Memory B cell (primary cell): ENCODE data around the gene EFCC1.

Experiments used
- ATAC-seq: fragments of 150-1000 bp; cut with Tn5 transposase; 2 replicates; pipeline ENCODE4 v1.10.0; 2021; ENCODE audit warnings: low read depth, mild to moderate bottlenecking, moderate library complexity
- DNase-seq, 2 donors: peaks; one replicate each; pipeline ENCODE4 v3.0.0; 2022; ENCODE audit warnings: low spot score in 2 of 2
- H3K27ac Mint-ChIP-seq: one replicate; pipeline ENCODE4 v1.8.0; 2022; ENCODE audit warnings: mild to moderate bottlenecking, moderate library complexity, mixed read lengths
- H3K27me3 Mint-ChIP-seq: one replicate; pipeline ENCODE4 v1.8.0; 2022; ENCODE audit warnings: mixed read lengths
- H3K36me3 Mint-ChIP-seq: one replicate; pipeline ENCODE4 v1.8.0; 2022; ENCODE audit warnings: mild to moderate bottlenecking, mixed read lengths
- H3K4me1 Mint-ChIP-seq: one replicate; pipeline ENCODE4 v1.8.0; 2022; ENCODE audit warnings: mixed read lengths
- H3K4me3 Mint-ChIP-seq: one replicate; pipeline ENCODE4 v1.8.0; 2022; ENCODE audit warnings: mild to moderate bottlenecking, moderate library complexity, mixed read lengths
- H3K9me3 Mint-ChIP-seq: one replicate; pipeline ENCODE4 v1.8.0; 2022; ENCODE audit warnings: mixed read lengths

EFCC1 gene, protein sequence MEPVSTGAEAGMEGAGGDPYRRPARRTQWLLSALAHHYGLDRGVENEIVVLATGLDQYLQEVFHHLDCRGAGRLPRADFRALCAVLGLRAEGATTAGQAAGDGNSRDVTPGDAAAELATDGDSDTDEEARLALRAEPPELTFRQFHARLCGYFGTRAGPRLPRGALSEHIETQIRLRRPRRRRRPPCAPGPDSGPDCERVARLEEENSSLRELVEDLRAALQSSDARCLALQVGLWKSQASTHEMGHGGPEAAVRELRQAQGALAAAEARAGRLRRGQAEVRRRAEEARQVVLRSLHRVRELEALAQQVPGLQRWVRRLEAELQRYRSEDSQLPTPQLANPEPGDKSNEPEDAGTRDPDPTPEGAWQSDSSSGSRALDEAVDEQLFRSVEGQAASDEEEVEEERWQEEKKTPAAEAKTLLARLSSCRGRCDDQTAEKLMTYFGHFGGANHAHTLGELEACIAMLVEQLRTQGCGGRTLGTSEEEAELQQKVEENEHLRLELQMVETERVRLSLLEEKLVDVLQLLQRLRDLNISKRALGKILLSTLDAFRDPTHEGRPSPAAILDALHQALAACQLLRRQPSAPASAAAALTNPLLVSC

DNA sequence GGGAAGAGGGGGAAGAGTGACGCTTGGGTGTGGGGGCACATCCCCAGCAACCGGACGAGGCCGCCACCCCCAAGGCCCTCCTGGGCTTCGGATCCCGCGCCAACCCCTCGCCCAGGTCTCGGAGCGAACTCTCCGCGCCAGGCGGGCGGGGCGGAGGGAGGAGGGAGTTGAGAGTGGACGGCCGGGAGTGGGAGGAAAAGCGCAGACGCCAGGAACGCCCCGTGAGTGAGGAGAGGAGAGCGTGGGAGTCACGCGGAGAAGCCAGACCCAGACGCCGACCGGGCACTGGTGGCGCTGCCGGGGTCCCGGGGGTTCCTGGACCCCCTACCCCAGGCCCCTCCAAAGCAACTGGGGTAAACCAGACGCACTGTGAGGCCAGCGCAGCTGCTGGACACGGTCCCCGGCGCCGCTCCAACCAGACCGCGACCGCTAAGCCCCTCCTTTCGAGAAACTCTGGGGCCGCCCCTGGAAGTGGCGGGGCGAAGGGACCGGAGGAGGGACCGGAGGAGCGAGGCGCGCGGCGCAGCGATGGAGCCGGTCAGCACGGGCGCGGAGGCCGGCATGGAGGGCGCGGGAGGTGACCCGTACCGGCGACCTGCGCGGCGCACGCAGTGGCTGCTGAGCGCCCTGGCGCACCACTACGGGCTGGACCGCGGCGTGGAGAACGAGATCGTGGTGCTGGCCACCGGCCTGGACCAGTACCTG lies at the start of gene EFCC1:
Gene EFCC1, plus strand, starts transcription at position 204 of the 705 bp plus-strand sequence. Its CDS starts 325 bp downstream, at position 529.
- Mint-ChIP-seq H3K27ac (no peak within 1 kb of the TSS), H3K36me3 (no peaks in the 10 kb centered on the region), H3K4me3 (peak within 1 kb of the TSS; percentile 54), H3K4me1 (peaks cover 23% of the 10 kb centered on the region), H3K27me3 (peaks cover 38% of the 10 kb centered on the region), H3K9me3 (no peaks in the 10 kb centered on the region)
- DNase-seq, result no peak
- ATAC-seq, result no peak

DNA sequence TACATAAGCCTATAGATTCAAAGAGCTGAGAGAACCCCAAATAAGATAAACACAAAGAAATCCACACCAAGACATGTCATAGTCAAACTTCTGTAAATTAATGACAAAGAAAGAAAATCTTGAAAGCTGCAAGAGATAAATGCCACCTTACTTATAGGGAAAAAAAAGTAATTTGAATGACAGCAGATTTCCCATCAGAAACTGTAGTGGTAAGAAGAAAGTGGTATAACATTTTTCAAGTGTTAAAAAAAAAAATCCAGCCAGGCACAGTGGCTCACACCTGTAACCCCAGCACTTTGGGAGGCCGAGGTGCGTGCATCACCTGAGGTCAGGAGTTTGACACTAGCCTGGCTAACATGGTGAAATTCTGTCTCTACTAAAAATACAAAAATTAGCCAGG lies 44.7 kb upstream of the EFCC1 start:
- no peak overlapping the region for H3K4me3 Mint-ChIP-seq
- H3K27ac Mint-ChIP-seq, result no peak overlapping the region
- ATAC-seq (no peak), DNase-seq (no peak)
- H3K9me3 Mint-ChIP-seq, result peaks cover 1% of the 10 kb centered on the region
- H3K27me3 Mint-ChIP-seq, result peaks cover 8% of the 10 kb centered on the region
- H3K4me1 Mint-ChIP-seq, result no peaks in the 10 kb centered on the region
- peaks cover 2% of the 10 kb centered on the region for H3K36me3 Mint-ChIP-seq

DNA sequence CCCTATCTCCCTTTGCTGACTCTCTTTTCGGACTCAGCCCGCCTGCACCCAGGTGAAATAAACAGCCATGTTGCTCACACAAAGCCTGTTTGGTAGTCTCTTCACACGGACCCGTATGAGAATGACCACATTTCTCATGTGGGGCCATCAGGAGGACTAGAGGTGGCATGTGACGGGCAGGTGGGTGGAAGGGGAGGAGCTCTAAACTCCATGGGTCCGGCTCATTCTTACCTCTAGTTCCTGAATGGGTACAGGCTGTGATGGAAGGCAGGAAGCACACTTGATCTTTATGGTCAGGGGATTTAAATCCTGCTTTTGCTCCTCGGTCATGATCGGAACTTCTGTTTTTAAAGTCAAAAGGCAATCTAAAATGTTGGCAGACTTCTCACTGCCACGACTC lies 35.8 kb upstream of the EFCC1 start:
- DNase-seq, result no peak
- no peak overlapping the region for H3K4me3 Mint-ChIP-seq
- H3K9me3 Mint-ChIP-seq, result no peaks in the 10 kb centered on the region
- H3K27me3 Mint-ChIP-seq, result peaks cover 6% of the 10 kb centered on the region
- H3K36me3 Mint-ChIP-seq, result no peaks in the 10 kb centered on the region
- H3K4me1 Mint-ChIP-seq, result peaks cover 3% of the 10 kb centered on the region
- no peak overlapping the region for H3K27ac Mint-ChIP-seq
- no peak for ATAC-seq

DNA sequence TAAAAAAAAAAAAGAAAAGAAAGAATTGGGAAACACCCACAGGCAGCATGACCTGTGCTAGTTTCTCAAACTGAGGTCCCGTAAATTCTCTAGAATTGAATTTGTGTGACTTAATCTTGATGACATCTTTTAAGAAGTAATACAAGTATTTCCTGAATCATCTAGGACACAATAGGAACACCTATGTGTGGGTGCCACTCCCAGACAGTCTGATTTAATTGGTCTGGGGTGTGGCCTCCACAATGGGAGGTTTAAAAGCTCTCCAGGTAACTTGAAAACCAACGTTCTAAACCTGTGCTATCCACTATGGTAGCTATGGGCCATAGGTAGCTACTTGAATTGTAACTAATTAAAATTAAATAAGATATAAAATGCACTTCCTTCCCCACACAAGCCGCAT lies 35.3 kb upstream of the EFCC1 start:
- no peaks in the 10 kb centered on the region for H3K36me3 Mint-ChIP-seq
- H3K27me3 Mint-ChIP-seq, result peaks cover 4% of the 10 kb centered on the region
- H3K27ac Mint-ChIP-seq, result no peak overlapping the region
- ATAC-seq (no peak), DNase-seq (no peak)
- H3K4me3 Mint-ChIP-seq, result no peak overlapping the region
- peaks cover 3% of the 10 kb centered on the region for H3K4me1 Mint-ChIP-seq
- H3K9me3 Mint-ChIP-seq, result no peaks in the 10 kb centered on the region

DNA sequence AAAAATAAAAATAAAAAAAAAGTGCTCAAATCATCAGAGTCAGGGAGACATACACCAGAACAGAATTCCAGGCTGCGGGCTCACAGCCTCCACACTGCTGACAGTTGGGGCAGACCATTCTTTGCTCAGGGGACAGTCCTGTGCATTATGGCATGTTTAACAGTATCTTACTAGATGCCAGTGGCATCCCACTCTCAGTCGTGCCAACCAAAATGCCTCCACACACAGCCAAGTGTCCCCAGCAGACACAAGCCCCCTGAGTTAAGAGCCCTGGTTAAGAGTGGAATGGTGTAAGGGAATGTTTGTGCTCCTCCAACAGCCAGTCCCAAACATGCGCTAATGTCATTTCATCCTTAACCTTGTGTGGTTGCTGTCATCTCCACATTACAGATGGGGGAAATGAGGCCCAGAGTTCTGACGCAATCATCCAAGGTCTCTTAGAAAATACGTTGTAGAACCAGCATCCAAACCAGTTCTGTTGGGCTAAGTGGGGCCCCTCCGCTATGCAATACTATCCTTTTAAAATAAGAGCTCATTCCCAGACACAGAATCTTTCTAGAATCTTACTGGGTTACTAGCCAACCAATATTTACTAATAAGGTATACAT lies 33.3 kb upstream of the EFCC1 start:
- Mint-ChIP-seq H3K27ac (no peak overlapping the region), H3K4me1 (peaks cover 3% of the 10 kb centered on the region), H3K36me3 (no peaks in the 10 kb centered on the region), H3K4me3 (no peak overlapping the region), H3K27me3 (peaks cover 3% of the 10 kb centered on the region), H3K9me3 (no peaks in the 10 kb centered on the region)
- DNase-seq, result no peak
- no peak for ATAC-seq

DNA sequence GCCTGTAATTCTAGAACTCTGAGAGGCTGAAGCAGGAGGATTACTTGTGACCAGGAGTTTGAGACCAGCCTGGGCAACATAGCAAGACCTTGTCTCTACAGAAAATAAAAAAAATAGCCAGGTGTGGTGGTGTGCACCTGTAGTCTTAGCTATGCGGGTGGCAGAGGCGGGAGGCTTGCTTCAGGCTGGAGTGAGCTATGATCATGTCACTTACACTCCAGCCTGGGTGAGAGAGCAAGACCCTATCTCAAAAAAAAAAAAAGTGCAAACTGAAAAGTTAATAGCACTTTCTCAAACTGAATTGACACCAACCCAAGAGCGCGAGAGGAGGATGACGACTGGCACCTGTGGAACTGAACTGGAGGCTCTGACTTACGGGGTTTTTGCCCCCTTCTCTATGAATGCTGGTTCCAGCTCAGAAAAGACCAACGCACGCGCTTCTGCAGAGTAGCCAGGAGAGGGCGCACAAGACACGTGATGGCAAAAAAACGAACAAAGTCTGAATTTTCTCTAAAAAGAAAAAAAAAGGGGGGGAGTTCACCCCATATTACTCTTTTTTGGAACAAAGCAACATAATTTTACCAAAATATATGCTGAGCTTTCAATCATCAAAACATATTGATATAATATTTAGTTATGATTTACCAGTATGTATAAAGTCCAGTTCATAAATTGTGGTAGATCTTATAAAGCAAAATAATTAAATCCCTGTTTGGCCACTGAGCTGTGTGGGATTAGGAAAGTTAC lies 30.9 kb upstream of the EFCC1 start:
- DNase-seq (peak; percentile 68), ATAC-seq (peak; percentile 32)
- H3K27me3 Mint-ChIP-seq, result peaks cover under 1% of the 10 kb centered on the region
- no peak overlapping the region for H3K4me3 Mint-ChIP-seq
- H3K27ac Mint-ChIP-seq, result no peak overlapping the region
- peaks cover 12% of the 10 kb centered on the region for H3K4me1 Mint-ChIP-seq
- H3K9me3 Mint-ChIP-seq, result no peaks in the 10 kb centered on the region
- H3K36me3 Mint-ChIP-seq, result no peaks in the 10 kb centered on the region

DNA sequence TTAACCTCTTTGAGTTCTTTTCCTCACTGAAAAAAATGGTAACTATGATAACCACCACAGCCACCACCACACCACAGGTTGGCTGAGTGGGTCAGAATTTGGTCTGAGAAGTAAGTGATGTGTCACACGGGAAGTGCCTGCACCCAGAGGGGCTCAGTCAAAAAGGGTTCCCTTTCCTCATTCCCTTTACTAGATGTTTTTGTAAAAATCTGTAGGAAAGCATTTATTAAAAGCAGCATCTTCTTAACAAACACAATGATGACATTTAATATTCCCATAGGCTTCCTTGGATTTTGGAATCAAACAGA lies 30.4 kb upstream of the EFCC1 start:
- Mint-ChIP-seq H3K4me1 (peaks cover 15% of the 10 kb centered on the region), H3K27me3 (peaks cover 4% of the 10 kb centered on the region), H3K27ac (no peak overlapping the region), H3K9me3 (no peaks in the 10 kb centered on the region), H3K36me3 (no peaks in the 10 kb centered on the region), H3K4me3 (no peak overlapping the region)
- ATAC-seq, result no peak
- DNase-seq, result no peak

DNA sequence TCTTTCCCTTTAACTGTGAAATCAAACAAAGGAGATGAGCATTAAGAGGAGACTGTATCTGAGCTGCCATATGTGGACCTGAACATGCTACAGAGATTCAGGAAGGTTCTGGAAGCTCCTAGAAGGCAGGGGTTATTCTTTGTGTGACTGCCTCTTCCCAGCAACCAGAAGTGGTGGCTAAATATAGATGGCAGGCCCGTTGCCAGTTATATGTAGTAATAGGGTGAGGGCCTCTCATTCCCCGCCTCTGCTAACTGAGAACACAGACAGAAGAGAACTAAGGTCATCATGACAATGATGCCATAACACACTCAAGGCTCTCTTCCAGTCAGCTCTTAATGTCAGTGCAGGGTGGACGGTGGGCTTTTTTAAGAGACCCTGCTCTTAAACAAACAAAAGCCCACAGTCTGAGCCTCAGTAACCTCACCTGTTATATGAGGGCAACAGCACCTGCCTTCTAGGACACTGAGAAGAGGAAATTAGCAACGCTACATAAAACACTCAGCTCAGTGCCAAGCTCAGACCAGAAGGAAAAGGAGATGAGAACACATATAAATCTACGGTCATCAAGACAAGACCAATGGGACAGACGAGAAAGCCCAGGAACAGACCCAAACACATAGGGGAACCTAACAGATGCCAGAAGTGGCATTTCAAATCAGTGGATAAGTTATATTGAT lies 29.5 kb upstream of the EFCC1 start:
- H3K27ac Mint-ChIP-seq, result no peak overlapping the region
- ATAC-seq, result no peak
- DNase-seq, result no peak
- H3K9me3 Mint-ChIP-seq, result no peaks in the 10 kb centered on the region
- peaks cover 4% of the 10 kb centered on the region for H3K27me3 Mint-ChIP-seq
- no peak overlapping the region for H3K4me3 Mint-ChIP-seq
- H3K36me3 Mint-ChIP-seq, result no peaks in the 10 kb centered on the region
- H3K4me1 Mint-ChIP-seq, result peaks cover 15% of the 10 kb centered on the region

DNA sequence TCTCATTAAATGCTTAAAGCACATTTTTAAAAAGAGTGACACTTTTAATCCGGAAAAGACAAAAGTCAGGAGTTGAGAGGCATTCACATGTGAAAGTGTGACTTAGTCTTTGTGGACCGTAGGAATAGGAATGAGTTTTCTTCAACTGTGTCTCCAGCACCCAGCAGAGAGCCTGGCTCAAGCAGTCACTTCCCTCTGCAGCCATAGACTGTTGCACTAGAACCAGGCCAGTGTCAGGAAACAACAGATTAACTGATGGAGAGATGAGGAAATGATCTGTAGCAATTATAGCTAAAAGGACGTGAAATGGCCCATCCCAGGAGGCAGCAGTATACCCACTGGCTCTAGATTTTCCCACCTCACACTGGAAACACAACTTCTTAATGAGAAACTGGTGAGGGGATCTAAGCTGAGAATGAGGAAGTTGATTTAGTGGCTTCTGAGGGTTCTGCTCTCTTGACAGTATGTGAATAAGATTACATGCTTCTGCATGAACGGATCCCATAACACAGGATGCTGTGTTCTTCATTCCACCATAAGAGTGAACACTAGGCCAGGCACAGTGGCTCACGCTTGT lies 27.0 kb upstream of the EFCC1 start:
- ATAC-seq, result peak; percentile 93
- Mint-ChIP-seq H3K36me3 (no peaks in the 10 kb centered on the region), H3K27me3 (peaks cover 11% of the 10 kb centered on the region), H3K4me3 (no peak overlapping the region), H3K9me3 (no peaks in the 10 kb centered on the region), H3K27ac (peak overlapping the region; percentile 54), H3K4me1 (peaks cover 15% of the 10 kb centered on the region)
- peak in 1 of 2 donors; percentile 28 for DNase-seq

DNA sequence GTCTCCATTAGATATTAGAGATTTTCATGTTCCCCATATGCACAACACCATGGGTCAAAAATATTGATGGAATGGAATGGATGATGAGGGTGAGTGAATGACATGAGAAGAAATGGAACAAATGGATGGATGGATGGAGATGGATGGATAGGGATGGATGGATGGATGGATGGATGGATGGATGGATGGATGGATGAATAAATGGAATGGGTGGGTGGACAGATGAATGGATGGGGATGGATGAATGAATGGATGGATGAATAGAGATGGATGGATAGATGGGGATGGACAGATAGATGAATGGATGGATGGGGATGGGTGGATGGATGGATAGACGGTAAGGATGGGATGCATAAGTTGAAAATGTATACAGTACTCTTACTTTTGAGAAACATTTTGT lies 25.8 kb upstream of the EFCC1 start:
- Mint-ChIP-seq H3K27ac (no peak overlapping the region), H3K36me3 (no peaks in the 10 kb centered on the region), H3K4me3 (no peak overlapping the region), H3K27me3 (peaks cover 11% of the 10 kb centered on the region), H3K9me3 (no peaks in the 10 kb centered on the region), H3K4me1 (peaks cover 12% of the 10 kb centered on the region)
- no peak for ATAC-seq
- no peak for DNase-seq

DNA sequence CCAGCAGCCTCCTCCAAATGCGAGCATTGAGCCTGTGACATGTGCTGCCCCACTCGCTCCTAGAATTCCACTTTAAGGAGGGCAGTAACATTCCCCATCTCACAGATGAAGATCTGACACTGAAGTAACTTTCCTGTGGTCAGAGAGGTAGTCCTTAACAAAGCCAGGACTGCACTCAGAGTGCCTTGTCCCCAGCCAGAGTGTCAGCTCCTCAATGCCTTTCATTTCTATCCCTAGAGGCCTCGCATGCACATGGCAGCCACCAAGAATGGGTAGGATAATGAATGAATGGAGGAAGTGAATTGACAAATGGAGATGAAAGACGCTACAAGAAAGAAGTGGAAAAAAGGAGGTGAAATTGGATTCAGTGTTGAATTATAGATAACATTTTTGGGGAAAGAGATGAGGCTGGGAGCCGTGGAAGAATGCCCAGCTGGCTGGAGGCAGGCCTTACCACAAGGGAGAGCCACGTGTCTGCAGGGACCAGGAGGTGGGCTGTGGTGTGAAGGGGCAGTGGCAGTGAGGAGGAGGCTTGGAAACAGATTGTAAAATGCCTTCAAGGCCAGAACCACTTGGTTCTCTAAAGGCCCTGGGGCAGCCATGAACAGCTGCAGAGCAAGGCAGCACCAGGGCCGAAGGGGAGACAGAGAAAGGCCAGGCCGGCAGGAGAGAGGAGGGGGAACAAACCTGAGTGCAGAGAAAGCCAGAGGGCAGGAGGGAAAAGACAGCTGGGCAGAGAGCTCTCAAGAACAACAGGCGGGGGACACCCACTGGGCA lies 17.6 kb upstream of the EFCC1 start:
- no peak overlapping the region for H3K4me3 Mint-ChIP-seq
- H3K27ac Mint-ChIP-seq, result no peak overlapping the region
- H3K36me3 Mint-ChIP-seq, result no peaks in the 10 kb centered on the region

DNA sequence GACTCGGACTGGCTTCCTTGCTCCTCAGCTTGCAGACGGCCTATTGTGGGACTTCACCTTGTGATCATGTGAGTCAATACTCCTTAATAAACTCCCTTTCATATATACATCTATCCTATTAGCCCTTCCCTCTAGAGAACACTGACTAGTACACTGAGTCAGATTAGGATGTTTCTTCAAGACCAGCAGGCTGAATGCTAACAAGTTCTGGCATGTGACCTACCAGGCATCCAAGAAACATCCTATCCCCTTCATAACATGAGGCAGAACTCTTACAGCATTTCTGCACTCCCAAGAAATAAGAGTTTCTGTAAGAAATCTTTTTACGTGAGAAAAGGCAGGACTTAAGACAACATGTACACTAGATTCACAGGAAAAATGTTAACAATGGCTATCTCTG lies 16.5 kb upstream of the EFCC1 start:
- no peak for DNase-seq
- Mint-ChIP-seq H3K4me1 (no peaks in the 10 kb centered on the region), H3K36me3 (no peaks in the 10 kb centered on the region), H3K27ac (no peak overlapping the region), H3K9me3 (no peaks in the 10 kb centered on the region), H3K4me3 (no peak overlapping the region), H3K27me3 (peaks cover 6% of the 10 kb centered on the region)
- ATAC-seq, result no peak

More for the DNA sequence above, 17.6 kb upstream of the EFCC1 start:
- no peak for DNase-seq
- no peaks in the 10 kb centered on the region for H3K9me3 Mint-ChIP-seq
- no peaks in the 10 kb centered on the region for H3K4me1 Mint-ChIP-seq
- H3K27me3 Mint-ChIP-seq, result peaks cover 6% of the 10 kb centered on the region
- ATAC-seq, result no peak
